WI38 (cell line): ENCODE data around the gene OR9G1.

Experiments used
- H3K4me3 ChIP-seq: 2 replicates; pipeline ENCODE4 v1.5.1; 2011; ENCODE audit warnings: low read depth, mild to moderate bottlenecking, control low read depth, low read length
- CTCF ChIP-seq: IDR thresholded peaks from 2 replicates; pipeline ENCODE4 v1.5.1; 2012; ENCODE audit warnings: low read depth, mild to moderate bottlenecking, control low read depth, low read length

Gene OR9G1

GRCh38 chr11:56740107-56740506 lies 41.2 kb downstream of the OR9G1 start:
- H3K4me3 ChIP-seq, result no peak overlapping the region
- no peak for TF ChIP-seq CTCF

DNA sequence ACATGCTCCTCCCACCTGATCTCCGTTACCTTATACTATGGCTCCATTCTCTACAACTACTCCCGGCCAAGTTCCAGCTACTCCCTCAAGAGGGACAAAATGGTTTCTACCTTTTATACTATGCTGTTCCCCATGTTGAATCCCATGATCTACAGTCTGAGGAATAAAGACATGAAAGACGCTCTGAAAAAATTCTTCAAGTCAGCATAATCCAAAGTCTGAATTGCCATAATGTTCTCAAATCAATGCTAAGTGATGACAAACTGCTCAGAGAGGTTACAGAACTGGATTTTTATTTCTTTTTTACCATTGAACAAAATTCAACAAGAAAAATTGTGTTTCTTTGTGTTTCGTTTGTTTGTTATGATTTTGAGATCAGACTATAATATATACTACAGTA lies 42.0 kb downstream of the OR9G1 start:
- H3K4me3 ChIP-seq, result no peak overlapping the region
- no peak for TF ChIP-seq CTCF

- H3K4me3 ChIP-seq, result no peak within 1 kb of the TSS
- no peak for TF ChIP-seq CTCF
Measured at GRCh38 chr11:56748597-56748996, 49.7 kb downstream of the OR9G1 start, which contains the start of gene OR9G4. Gene OR9G4, minus strand, starts transcription at chr11:56748697. Its CDS starts 4,931 bp downstream, at chr11:56743766.

GRCh38 chr11:56750190-56750589 lies 51.3 kb downstream of the OR9G1 start:
- H3K4me3 ChIP-seq, result no peak overlapping the region
- TF ChIP-seq CTCF, result no peak

DNA sequence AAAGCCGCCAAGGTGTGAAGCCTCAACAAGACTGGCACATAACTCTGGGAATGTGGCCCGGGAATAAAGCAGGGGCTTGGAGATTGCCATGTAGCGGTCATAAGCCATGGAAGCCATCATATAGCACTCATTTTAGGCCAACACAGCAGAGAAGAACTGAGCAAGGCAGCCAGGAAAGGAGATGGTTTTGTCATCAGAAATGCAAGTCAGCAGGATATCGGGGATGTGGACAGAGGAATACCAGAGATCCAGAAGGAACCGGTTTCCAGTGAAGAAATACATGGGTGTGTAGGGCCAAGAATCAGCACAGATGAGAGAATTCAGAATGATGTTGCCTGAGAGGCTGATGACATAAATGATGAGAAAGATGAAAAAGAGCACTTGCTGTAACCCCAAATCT lies 52.6 kb downstream of the OR9G1 start:
- no peak for TF ChIP-seq CTCF
- H3K4me3 ChIP-seq, result no peak overlapping the region
